NOMO-1 (cell line): ENCODE data around the gene FAM151A.

Experiments used
- DNase-seq, 2 experiments: peaks; one replicate each; lab custom pipeline; 2025; ENCODE audit not compliant: unreplicated experiment in 2 of 2; lab: John Stamatoyannopoulos, UW

FAM151A gene

GRCh38 chr1:54581621-54582035 lies 41.7 kb downstream of the FAM151A start:
- no peak for DNase-seq

DNA sequence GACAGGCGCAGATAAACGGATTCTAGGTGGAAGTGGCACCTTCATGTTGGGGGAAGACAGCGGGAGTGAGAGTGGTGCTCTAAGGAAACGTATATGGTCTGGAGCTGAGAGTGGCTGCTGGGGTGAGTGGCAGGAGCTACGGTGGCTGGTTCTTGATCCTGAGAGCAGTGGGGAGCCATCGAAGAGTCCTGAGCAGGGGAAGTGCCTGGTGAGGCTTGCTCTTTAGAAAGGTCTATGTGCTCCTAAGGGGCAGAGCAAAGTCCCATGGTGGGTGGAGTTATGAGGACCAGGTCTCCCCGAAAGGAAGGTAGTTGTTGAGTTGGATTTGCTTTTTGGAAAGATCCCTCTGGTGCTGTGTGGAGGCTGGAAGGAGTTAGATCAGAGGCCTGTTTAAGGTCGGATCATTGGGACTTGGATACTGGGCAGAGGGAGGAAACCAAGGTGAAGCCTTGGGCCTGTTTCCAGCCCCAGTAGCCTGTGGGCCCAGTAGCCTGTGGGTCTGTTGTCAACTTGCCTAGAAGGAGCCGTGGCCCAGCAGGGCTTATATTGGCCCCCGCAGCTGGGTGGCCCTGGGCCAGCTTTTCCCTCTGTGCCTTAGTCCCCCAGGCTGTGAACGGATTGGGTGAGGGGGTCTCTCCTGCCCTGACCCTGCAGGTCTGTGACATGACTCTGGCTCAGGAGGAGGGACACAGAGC lies 42.3 kb downstream of the FAM151A start:
- DNase-seq: no peak

GRCh38 chr1:54579337-54579781 lies 44.0 kb downstream of the FAM151A start:
- no peak for DNase-seq

- no peak for DNase-seq
Measured at GRCh38 chr1:54577612-54578011, 45.7 kb downstream of the FAM151A start.

DNA sequence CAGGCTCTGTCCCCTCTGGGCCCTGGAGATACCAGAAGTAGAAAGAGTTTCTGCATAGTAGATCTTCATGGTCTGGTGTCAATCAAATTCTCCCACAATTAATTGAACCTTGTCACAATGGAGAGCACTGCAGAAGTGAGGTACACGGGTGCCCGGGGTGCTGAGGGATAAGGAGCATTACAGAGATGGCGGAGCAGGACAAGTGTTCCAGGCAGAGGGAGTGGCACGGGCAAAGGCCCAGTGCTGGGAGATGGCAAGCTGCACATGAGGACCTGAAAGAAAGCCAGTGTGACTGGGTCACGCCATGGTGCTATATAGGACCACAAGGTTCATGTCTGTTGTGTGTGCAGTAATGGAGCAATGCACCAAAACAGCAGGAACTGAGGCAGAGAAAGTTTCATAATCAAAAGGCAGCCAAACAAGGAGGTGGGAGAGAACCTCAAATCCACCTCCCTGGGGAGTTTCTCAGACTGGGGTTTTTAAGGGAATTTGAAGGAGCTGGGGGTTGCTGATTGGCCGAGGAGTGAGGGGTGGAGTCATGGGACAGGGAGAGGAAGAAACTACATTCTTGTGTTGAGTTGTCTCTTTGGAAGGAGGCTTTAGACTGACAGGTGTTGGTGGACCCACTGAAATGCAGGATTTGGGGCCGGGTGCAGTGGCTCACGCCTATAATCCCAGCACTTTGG lies 47.6 kb downstream of the FAM151A start:
- DNase-seq: no peak

- DNase-seq: no peak
Measured at GRCh38 chr1:54575161-54575560, 48.2 kb downstream of the FAM151A start.

DNA sequence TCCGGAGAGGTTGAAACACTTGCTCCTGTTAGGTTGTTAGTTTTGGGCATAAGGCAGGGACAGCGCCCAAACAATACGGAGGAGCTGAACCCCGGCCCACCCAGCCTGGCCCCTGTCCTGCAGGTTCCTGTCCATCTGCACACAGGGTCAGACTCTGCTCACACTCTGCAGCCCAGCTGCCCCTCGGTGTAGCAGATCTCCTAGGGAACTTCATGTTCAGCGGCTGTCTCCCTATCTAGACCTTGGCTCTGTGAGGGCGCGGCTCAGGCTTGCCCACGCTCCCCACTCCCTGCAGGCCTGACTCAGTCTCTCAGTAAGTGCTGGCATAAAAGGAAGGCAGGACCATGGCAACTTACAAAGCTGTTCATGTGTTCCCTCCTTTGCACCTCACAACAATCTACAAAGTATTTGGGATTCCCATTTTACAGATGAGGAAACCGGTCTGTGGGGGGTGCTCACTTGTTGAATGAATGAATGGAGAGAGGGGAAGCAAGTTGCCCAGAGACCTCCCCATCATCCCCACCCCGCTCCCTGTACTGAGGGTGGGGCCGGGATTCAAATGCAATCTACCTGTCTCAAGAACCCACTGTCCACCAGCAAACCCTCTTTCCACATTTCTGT lies 49.1 kb downstream of the FAM151A start:
- DNase-seq: no peak

DNA sequence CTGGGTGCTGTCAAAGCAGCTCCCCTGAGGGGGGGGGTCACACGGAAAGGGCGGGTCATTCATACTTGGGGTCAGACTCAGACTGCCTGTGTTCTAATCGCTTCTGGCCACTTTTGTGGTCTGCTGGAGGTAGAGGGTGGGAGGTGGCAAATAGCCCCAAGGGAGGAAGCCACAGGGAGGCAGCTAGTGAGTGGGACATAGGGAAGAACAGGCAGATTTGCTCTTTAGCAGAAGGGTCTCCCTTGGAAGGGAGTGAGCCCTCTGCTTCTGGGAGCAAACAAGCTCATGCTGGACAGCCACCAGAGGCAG lies 50.8 kb downstream of the FAM151A start:
- DNase-seq: no peak

GRCh38 chr1:54571803-54572541 lies 51.4 kb downstream of the FAM151A start:
- DNase-seq: peak; percentile 10 to 35

DNA sequence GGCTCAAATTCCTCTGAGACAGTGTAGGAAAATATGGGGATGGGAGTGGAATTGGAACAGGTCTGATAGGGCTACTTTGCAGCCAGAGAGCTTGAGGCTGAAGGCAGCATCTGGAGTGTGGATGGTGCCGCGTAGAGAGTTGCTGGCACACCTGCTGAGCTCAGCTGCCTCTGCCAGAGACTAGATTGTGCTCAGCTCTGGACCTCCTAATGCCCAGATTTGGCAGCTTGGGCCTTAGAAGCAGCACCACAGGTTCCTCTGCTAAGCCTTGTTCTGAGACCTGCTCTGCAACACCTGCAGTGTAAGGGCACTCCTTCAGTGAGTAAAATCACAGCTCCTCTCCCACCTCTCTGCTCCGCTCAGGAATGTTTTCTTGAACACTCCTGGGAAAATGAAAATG lies 52.0 kb downstream of the FAM151A start:
- no peak for DNase-seq

DNA sequence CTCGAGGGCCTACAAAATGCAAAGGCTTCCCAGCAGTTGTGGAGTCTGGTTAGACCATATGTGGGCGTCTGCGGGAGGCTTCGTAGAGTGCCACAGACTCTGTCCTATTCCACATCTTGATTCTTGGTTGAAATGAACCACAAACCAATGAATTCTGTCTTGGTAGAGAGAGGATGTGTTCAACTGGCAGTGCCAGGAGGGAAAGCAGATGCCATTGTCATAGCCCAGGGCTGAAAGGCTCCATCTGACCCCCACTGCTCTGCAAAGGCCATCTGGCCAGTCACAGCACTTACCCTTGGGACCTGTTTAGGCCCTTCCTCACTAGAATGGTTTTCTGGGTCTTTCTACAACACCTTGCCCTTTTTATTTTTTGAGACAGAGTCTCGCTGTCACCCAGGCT lies 53.2 kb downstream of the FAM151A start:
- DNase-seq: no peak

GRCh38 chr1:54569339-54569738 lies 54.0 kb downstream of the FAM151A start:
- no peak for DNase-seq

DNA sequence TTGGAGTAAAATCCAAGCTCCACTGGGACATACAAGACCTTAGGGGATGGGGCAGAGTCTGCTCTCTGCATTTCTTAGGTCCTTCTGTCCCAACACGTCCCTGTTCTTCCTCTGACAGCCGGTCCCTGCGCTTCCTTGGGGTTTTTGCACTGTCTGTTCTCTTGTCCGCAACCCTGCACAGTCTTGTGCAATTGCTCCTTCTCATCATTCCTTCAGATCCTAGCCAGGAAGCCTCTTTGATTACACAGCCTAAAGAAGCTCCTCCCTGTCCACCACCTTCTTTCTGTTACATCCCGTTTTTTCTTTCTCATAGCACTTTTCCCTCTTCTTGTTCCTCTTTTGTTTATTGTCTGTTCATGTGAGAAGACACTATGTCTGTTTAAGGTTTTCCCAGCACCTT lies 55.4 kb downstream of the FAM151A start:
- DNase-seq: peak; percentile 10 to 49

DNA sequence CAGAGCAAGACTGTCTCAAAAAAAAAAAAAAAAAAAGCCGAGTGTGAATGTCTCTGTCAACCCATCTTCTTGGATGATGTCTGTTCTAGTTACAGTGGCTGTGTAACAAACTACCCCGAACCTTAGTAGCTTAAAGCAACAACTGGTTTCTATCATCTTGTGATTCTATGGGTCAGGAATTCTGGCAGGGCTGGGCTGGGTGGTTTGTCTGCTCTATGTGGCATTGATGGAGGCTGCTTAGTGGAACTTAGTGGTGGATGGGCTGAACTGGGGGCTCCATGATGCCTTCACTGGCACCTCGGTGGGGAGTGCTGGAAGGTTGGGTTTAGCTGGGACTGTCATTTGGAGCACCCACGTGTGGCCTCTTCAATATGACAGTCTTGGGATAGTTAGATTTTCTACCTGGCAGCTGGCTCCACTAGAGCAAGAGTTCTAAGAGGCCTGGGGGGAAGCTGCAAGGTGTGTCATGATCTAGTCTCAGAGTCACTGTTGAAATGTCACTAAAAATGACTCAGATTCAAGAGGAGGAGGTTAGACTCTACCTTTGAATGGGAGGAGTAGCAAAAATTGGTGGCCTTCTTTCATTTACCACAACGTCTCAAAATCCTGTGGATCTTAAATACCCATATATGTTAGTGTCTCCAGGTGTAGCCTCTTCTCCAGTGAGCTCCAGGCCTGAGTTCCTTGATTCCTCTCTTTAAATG lies 56.7 kb downstream of the FAM151A start:
- DNase-seq: no peak

DNA sequence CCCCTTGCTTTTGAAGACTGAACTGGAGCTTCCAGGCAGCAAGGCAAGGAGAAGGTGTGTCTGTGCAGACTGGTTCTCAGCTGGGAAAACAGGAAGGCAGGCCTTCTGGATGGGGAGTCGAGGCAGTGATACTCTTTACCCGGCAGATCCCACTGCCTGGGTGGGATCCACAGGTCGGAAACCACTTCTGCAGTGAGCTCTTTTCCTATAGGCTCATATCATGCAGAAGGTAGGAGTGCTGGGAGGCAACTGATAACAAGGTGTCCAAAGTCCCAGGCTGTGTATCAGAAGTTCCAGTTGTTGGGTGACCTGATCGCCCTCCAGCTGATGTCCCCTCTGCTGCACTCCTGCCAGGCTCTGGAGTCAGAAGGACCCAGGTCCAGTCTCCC lies 58.2 kb downstream of the FAM151A start:
- DNase-seq: no peak

DNA sequence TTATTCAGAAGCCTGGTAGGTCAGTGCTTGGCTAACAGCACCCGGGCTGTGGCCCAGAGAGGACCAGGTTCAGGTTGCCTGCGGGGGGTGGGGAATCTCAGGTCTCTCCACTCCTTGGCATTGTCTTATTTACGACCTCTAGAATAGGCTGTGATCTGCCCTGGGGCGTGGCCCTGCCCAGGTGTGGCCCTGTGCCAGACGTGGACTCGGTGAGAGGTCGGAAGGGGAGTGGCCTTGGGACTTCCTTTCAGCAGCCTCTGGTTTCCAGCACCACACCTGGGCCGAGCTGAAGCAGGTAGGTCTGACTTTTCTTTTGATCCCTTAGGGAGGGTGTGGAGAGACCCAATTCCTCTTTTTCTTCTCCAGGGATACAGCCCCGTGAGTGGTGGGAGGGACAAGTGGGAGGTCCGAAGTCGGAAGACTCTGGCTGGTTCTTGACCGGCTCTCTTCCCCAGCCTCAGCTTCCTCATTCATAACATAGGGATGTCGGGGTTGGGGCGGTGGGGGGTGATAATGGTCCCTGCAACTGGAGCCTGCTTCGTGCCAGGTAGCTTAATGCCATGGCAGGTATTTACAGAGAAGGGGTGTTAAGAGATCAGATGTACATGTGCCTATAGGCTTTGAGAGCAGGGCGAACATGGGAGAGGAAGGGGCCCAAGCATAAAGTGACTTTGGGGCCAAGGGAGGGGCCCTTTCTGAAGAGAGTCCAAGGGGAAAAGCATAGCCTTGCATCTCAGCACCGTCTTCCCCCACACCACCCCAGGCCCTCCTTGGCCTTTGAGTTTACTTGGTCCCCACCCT lies 58.8 kb downstream of the FAM151A start:
- DNase-seq: no peak

GRCh38 chr1:54559771-54560231 lies 63.5 kb downstream of the FAM151A start:
- DNase-seq: no peak
